Amygdala (tissue), 56 donors: ENCODE data around the gene RPS26.
"Not testable (repeated sequence)": the region's sequence is repeated elsewhere in the genome, so short reads cannot be mapped to it uniquely, and the experiment has no call there.

Experiments used
- DNase-seq, 56 donors: peaks; one replicate each; lab custom pipeline; 2025; lab: John Stamatoyannopoulos, UW

RPS26 gene

GRCh38 chr12:56074396-56074795 is 32.7 kb downstream of the RPS26 start:
- DNase-seq: no peak

GRCh38 chr12:56077966-56078365 is 36.2 kb downstream of the RPS26 start:
- DNase-seq: not testable (repeated sequence)

GRCh38 chr12:56078427-56078826 is 36.7 kb downstream of the RPS26 start:
- no peak for DNase-seq

- peak; percentile 18 to 91 (median 71) for DNase-seq
Observed at GRCh38 chr12:56078931-56079722, 37.4 kb downstream of the RPS26 start.

DNA sequence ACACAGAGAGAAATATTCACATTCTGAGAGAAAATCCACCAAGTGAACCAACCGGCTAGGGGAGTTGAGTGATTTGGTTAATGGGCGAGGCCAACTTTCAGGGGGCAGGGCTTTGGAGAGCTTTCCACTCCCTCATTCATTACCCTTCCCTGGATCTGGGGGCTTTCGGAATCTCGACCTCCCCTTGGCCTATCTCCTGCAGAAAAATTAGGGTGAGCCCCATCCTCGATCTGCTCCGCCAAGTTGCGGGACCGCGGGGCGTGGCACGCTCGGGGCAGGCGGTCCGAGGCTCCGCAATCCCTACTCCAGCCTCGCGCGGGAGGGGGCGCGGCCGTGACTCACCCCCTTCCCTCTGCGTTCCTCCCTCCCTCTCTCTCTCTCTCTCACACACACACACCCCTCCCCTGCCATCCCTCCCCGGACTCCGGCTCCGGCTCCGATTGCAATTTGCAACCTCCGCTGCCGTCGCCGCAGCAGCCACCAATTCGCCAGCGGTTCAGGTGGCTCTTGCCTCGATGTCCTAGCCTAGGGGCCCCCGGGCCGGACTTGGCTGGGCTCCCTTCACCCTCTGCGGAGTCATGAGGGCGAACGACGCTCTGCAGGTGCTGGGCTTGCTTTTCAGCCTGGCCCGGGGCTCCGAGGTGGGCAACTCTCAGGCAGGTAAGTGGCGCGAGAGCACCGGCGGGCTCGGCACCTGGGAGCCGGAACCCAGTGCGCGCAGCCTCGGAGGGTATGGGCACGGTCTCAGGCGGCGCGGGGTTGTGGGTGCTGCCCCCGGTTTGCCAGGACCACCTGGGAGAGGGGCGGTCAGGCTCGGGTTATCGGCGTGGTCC is 38.2 kb downstream of the RPS26 start, which contains the start of gene ERBB3:
ERBB3 (plus strand) TSS at position 443 of the 833 bp plus-strand sequence; CDS start at position 579, 136 bp downstream.
- DNase-seq: peak in 54 of 56 donors; percentile 7 to 83 (median 53)

- DNase-seq: peak in 2 of 56 donors; percentile 13 to 16
Observed at GRCh38 chr12:56080556-56081138, 38.9 kb downstream of the RPS26 start.

DNA sequence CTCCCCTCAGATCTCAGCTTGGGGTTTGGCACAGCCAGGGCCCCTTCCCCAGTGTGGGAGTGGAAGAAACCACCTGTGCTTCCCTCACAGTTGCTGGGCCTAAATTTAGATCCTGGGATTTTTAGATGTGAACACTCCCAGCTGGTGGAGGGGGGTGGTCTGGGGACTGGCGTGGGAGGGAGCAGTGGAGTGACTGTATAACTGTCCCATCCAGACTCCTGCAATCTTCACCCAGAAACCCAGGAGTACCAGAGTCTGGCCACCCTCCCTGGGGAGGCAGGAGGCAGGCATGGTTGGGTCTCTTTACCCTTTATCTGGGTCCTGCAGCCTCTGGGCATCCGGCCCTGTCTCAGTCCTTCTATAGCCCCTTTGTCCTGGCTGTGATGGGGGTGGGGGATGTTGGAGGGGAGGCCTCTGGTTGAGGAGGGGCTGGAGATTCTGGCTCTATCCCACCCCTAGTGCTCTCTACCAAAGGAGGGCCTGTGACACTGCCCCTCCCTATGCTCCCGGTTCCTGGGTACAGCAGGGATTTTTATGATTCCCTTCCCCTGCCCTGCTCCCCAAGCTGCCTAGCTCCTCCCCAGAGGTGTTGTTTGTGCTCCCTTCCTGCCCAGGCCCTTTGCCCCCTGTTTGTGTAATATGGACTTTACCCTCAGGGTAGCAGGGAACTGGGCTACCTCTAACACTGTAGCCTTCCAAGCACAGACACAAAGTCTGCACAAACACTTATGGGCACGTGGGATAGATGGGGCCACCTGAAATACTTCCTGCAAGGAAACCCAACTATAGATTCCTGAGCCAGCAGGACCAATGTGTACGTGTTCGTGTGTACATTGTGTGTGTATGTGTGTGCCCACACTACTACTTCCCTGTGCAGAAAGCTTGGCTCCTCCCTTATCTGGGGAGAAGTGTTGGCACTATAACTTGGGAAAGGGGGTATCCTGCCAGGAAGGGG is 40.0 kb downstream of the RPS26 start:
- peak in 51 of 56 donors; percentile 4 to 81 (median 53) for DNase-seq

GRCh38 chr12:56082382-56082781 is 40.7 kb downstream of the RPS26 start:
- peak in 8 of 56 donors; percentile 18 to 53 (median 44) for DNase-seq

DNA sequence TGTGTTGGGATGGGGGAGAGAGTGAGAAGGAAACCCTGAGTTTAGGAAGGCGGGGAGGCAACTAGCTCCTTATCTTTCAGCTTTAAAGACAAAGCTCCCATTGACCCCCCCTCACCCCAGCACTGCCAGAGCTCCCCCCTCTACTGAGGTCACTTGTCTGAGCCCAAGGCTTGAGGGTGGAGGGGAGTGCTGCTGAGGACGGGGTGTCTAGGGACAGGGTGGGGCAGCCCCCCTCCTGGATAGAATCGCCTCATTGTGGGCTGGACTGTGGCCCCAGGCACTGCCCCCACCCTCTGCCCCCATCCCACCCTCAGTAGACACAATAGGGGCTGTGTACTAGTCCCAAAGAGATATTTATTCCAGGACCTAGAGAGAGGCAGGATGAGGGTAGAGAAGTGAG is 41.2 kb downstream of the RPS26 start:
- peak in 54 of 56 donors; percentile 16 to 95 (median 80) for DNase-seq

GRCh38 chr12:56084958-56085543 is 43.3 kb downstream of the RPS26 start:
- peak in 5 of 56 donors; percentile 3 to 12 (median 6) for DNase-seq

DNA sequence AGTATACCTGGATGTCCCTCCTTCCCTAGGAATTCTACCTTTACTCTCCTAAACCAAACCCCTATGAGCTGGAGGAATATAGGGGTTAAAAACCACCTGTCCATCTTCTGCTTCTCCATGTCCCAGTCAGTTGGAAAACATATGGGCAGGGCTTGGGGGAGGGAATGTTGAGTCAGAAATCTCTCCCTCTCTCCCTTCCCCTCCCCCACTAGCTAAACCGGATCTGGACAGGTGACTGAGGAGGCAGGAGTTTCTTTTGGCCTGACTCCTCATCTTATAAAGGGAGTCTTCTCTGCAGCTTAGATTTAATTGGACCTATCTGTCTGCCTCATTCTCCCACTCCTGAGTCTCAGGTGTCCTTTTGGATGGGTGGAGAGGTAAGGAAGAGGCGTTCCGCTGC is 44.4 kb downstream of the RPS26 start:
- DNase-seq: no peak

DNA sequence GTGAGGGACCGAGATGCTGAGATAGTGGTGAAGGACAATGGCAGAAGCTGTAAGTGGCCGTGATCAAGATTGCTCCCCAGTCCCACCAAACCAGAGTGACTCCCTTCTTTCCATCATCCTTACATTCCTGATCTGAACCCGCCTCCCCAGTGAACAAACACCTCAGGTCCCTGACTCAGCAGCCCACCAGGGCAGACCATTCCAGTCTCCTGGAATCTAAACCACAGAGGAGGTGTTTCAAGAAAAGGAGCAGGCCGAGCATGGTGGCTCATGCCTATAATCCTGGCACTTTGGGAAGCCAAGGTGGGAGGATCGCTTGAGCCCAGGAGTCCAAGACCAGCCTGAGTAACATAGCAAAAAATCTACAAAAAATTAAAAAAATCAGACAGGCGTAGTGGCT is 44.9 kb downstream of the RPS26 start:
- no peak for DNase-seq

DNA sequence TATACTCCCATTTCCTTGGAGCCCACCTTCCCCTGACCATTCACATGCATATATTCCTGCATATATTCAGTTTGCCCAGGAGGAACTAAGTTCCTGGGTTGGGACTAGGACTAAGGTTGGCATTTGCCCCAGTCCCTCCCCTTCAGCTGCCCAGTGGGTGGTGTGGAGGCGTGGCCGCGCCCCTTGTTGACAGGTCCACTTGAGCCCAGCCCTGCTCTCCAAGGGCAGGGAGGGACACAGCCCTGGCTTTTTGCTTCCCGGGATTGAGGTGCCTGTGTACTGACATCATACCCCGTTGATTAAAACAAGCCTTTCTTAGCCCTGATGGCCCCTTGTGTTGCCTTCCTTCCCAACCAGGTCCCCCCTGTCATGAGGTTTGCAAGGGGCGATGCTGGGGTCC is 45.5 kb downstream of the RPS26 start:
- DNase-seq: peak in 12 of 56 donors; percentile 1 to 26 (median 6)
